Stimulated activated effector memory CD8-positive, alpha-beta T cell treated with anti-CD3 and anti-CD28 coated beads, Interleukin-12 subunit alpha, Interleukin-12 subunit beta, amount 100 ng/mL, for 72 hours (primary cell): Measurements from ENCODE around the gene DLEU7.
A peak's percentile ranks its signal among the peaks of the same experiment; 100 is the strongest.

Experiments
- ATAC-seq: fragments of 150-1000 bp; cut with Tn5 transposase; 2 replicates; pipeline ENCODE4 v1.10.0; 2021
- DNase-seq, 2 donors: peaks; one replicate each; pipeline ENCODE4 v3.0.0; 2021 to 2022; ENCODE audit warnings: low spot score in 2 of 2
- H3K27ac Mint-ChIP-seq: one replicate; pipeline ENCODE4 v1.8.0; 2022; ENCODE audit warnings: mild to moderate bottlenecking, mixed read lengths
- H3K36me3 Mint-ChIP-seq: one replicate; pipeline ENCODE4 v1.8.0; 2022; ENCODE audit warnings: mild to moderate bottlenecking, mixed read lengths
- H3K4me1 Mint-ChIP-seq: one replicate; pipeline ENCODE4 v1.8.0; 2022; ENCODE audit warnings: mixed read lengths
- H3K4me3 Mint-ChIP-seq: one replicate; pipeline ENCODE4 v1.8.0; 2022; ENCODE audit warnings: mild to moderate bottlenecking, mixed read lengths
- H3K9me3 Mint-ChIP-seq: one replicate; pipeline ENCODE4 v1.8.0; 2022; ENCODE audit warnings: mixed read lengths

DLEU7 gene

DNA sequence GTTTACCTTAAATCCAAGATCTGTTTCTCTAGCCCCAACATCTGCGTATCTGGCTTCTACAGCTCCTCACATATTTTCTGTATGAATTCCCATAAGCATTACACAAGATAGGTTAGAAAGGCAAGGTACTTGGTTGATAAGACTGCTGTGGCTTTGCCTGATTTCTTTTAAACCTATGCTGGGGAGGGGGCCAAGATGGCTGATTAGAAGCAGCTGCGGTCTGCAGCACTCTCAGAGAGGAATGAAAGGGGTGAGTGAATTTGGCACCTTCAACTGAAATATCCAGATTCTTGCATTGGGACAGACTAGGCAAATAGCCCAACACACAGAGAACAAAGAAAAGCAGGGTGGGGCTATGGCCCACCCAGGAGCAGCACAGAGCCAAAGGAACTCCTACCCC is 12.2 kb upstream of the DLEU7 start:
- ATAC-seq (no peak), DNase-seq (no peak)
- H3K9me3 Mint-ChIP-seq: peaks cover 18% of the 10 kb centered on the region
- no peaks in the 10 kb centered on the region for H3K4me1 Mint-ChIP-seq
- no peaks in the 10 kb centered on the region for H3K36me3 Mint-ChIP-seq
- no peak overlapping the region for H3K27ac Mint-ChIP-seq
- H3K4me3 Mint-ChIP-seq: no peak overlapping the region

DNA sequence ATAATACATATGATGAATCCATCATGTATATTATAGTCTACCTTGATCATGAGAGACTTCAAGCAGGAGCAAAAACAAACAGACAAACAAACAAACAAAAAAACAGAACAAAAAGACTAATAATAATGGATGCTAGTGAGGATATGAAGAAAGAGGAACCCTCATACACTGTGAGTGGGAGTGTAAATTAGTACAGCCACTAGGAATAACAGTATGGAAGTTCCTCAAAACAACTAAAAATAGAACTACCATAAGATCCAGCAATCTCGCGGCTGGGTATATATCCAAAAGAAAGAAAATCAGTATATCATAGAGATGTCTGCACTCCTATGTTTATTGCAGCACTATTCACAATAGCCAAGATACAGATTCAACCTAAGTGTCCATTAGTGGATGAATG is 7.0 kb upstream of the DLEU7 start:
- no peak for DNase-seq
- Mint-ChIP-seq H3K4me1 (no peaks in the 10 kb centered on the region), H3K36me3 (no peaks in the 10 kb centered on the region), H3K27ac (no peak overlapping the region), H3K9me3 (no peaks in the 10 kb centered on the region), H3K4me3 (no peak overlapping the region)
- ATAC-seq: no peak

DNA sequence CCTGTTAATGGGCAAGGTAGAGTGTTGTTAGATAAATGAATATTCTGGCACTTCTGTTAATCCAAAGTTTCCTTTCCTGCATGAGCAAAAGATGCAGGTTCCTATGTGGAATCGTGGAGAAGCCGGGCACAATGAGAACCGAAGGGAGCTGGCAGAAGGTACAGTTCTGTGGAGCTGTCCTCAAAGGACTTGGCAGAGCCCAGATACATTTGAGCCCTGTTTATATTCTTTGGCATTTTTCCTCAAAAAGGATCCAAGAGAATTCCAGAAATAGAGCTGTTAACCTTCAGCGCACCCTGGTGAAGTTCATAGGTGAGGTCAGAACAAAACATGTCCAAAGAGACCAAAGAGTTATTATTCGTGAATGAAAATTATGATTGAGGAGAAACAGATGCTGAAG is 4.0 kb upstream of the DLEU7 start:
- Mint-ChIP-seq H3K4me3 (no peak overlapping the region), H3K36me3 (no peaks in the 10 kb centered on the region), H3K9me3 (no peaks in the 10 kb centered on the region), H3K4me1 (no peaks in the 10 kb centered on the region), H3K27ac (no peak overlapping the region)
- no peak for DNase-seq
- ATAC-seq: no peak

DNA sequence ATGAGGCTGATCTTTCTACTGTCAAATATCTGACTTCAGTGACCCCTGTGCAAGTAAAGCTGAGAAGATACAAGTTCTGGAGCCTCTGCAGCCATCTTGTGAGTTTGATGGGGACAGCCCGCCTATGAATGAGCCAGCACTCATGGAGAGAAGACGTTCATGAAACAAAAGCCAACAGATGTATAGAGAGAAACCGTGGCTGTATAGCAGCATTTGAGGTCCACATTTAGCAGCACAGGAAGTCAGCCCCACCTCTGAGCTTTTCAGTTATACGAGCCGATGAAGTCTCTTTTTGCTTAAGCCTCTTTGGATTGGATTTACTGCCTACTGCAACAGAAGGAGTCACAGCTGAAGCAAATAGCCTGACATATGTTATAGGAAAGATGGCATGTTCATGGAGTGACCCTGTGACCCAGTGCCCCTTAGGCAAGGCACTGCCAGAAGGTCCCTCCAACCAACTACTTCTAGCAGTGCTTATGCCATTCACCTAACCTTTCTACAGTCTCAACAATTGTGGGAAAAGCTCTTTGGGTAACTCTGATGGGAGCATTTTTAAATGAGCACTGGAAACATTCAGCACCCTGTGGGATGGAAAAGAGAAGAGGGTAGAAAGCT is 3.5 kb upstream of the DLEU7 start:
- Mint-ChIP-seq H3K4me3 (no peak overlapping the region), H3K4me1 (no peaks in the 10 kb centered on the region), H3K9me3 (no peaks in the 10 kb centered on the region), H3K36me3 (no peaks in the 10 kb centered on the region), H3K27ac (no peak overlapping the region)
- no peak for DNase-seq
- no peak for ATAC-seq

DNA sequence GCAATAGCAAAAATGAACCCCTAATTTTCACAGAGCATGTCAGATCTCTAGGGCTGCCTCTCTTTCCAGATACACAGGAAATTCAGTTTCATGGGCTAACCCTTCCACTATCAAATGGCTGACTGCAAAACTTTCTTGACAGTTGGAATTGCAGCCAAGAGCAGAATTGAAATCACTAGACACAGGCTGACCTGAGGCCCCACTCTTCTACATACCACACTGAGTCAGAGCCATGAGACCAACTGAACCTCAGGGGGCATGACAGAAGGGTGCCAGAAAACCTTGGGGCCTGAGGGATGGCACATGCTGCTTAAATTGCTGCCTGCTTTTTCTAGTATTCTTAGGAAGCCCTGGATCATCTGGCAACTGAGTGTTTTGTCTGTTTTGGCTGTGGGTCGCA is 1.7 kb upstream of the DLEU7 start:
- Mint-ChIP-seq H3K4me3 (no peak overlapping the region), H3K4me1 (no peaks in the 10 kb centered on the region), H3K27ac (no peak overlapping the region), H3K36me3 (no peaks in the 10 kb centered on the region), H3K9me3 (no peaks in the 10 kb centered on the region)
- DNase-seq (no peak), ATAC-seq (no peak)

DNA sequence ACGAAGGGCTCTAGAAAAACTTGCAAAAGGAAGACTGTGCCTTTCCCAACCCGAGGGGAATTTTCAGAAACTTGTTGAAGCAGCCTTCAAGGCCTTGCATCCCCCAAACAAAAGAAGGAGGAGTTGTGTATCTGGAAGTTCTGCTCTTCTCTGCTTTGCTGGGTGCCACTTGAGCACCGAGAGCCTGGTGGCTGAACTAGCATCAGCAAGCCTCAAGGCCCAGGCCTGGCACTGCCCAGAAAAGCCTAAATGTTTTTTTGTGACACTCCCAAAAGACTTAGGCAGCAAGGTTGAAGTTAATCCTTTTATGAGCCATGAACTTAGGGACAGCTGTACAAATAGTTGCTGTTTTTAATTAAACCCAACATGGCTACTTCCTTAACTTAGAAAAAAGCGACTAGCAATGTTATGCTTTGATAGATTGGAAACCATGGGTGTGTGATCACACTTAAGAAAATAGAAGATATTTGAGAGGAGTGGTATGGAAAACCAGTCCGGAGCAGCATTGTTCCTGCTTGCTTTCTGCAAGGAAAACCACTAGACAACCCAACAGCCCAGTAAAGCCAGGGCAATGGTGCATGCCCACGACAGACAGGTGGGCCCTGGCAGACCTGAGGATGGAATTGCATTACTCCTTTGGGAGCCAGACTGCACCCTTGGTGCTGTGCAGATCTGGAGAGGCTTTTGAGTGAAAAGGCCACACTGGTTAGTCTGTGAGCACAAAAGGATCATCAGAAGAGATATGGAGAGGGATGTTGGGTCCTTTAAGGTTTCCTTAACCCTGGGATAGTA is 788 bp upstream of the DLEU7 start:
- H3K4me3 Mint-ChIP-seq: peak overlapping the region; percentile 26
- H3K9me3 Mint-ChIP-seq: no peaks in the 10 kb centered on the region
- H3K36me3 Mint-ChIP-seq: no peaks in the 10 kb centered on the region
- H3K4me1 Mint-ChIP-seq: no peaks in the 10 kb centered on the region
- H3K27ac Mint-ChIP-seq: no peak overlapping the region
- ATAC-seq (no peak), DNase-seq (no peak)

DNA sequence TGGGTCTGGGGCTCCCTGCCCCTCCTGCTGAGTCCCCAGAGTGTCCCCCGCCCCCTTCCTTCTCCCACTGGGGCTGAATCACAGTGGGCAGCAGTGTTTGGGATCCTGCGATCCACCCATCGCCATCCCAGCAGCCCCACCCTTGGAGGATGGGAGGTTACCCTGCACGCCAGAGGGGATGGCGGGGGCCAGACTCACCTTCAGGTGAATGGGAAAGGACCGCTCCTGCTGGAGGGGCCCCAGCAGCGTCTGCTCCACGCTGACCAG is 569 bp downstream of the DLEU7 start:
- Mint-ChIP-seq H3K9me3 (no peaks in the 10 kb centered on the region), H3K4me1 (no peaks in the 10 kb centered on the region), H3K27ac (no peak overlapping the region), H3K36me3 (no peaks in the 10 kb centered on the region), H3K4me3 (no peak overlapping the region)
- ATAC-seq (no peak), DNase-seq (no peak)

DNA sequence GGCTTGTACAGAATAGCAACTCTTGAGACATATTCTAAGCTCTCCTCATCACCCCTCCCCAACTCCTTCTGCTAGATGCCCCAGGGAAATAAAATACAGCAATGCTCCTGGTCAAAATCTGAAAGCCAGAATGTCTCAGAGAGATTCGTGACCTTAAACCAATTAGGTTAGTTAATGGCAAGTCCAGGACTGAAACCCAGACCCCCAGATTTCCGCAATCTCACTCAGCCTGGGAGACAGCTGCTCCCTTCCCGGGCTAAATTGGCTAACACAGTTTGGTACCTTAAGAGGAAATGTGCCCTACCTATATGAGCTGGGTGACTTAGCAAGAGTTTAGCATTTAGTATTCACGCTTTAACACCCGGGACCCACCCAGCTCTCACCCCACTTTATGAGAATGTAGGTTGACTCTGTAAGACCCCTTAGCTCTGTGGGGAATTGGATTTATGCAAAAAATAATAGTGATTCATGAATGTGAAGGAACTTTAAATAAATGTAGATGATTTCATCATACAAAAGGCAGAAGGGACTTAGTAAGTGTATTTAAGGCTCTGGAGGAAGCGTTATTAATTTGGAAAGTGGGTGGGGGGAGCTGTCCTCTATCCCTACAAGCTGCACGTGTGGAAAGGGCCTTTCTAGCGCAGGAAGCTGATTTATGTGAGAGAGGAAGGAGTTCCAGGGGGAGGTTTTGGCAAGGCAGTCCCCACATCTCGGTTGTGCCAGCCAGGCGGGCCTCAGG is 1.1 kb downstream of the DLEU7 start:
- Mint-ChIP-seq H3K4me3 (no peak overlapping the region), H3K36me3 (no peaks in the 10 kb centered on the region), H3K27ac (no peak overlapping the region), H3K4me1 (no peaks in the 10 kb centered on the region), H3K9me3 (no peaks in the 10 kb centered on the region)
- no peak for ATAC-seq
- DNase-seq: no peak

DNA sequence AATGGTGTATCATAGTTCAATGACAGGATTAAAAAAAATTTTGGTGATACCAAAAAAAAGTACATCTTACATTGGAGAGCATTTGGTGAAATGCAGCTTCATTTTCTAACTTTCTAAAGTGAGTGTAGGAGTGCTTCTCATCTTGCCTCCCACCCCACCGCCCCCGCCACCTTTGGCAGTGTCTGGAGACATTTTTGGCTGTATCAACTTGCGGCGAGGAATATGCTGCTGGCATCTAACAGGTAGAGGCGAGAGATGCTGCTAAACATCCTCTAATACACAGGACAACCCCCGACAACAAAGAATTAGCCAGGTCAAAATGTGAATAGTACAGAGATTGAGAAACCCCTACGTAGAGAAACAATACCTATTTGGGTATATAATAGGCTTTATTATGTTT is 1.7 kb downstream of the DLEU7 start:
- H3K36me3 Mint-ChIP-seq: no peaks in the 10 kb centered on the region
- ATAC-seq (no peak), DNase-seq (no peak)
- no peak overlapping the region for H3K27ac Mint-ChIP-seq
- H3K9me3 Mint-ChIP-seq: no peaks in the 10 kb centered on the region
- H3K4me3 Mint-ChIP-seq: no peak overlapping the region
- no peaks in the 10 kb centered on the region for H3K4me1 Mint-ChIP-seq

DNA sequence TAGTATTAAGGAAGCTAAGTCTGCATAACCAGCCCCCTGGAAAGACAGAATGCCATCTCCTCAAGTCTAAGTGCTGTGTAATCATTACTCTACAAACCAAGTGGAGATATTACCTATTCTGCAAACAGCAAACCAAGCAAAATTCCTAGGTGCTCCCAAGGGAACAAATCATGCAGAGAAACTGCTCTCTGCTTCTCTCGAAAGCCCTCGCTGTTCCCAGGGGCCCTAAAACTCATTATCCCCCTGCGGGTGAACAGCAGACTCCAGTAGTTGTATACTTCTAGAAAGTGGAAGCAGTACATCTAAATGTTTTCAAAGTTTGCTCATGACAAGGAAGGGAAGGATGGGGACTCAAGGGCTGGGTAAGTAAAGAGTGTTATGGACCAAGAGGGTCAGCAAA is 3.2 kb downstream of the DLEU7 start:
- Mint-ChIP-seq H3K4me1 (no peaks in the 10 kb centered on the region), H3K4me3 (no peak overlapping the region), H3K36me3 (no peaks in the 10 kb centered on the region), H3K27ac (no peak overlapping the region), H3K9me3 (no peaks in the 10 kb centered on the region)
- ATAC-seq (no peak), DNase-seq (no peak)

DNA sequence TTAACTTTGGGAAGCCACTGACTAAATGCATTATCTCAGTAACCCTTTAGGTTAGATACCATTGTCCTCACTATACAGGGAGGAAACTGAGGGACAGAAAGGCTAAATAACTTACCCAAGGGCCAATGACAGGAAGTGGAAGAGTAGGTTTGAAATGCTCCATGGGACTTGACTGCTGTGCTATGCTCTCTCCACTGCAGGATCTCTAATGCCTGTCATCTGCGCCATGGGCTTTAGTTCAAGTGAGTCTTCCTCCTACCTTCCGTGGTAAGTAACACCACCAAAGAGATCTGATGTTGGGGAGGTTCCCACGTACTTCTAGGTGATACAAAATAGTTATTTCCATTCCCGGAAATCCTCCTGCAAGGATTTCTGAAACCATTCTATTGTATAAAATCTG is 3.7 kb downstream of the DLEU7 start:
- Mint-ChIP-seq H3K4me1 (no peaks in the 10 kb centered on the region), H3K9me3 (no peaks in the 10 kb centered on the region), H3K4me3 (no peak overlapping the region), H3K27ac (no peak overlapping the region), H3K36me3 (no peaks in the 10 kb centered on the region)
- ATAC-seq (no peak), DNase-seq (no peak)

DNA sequence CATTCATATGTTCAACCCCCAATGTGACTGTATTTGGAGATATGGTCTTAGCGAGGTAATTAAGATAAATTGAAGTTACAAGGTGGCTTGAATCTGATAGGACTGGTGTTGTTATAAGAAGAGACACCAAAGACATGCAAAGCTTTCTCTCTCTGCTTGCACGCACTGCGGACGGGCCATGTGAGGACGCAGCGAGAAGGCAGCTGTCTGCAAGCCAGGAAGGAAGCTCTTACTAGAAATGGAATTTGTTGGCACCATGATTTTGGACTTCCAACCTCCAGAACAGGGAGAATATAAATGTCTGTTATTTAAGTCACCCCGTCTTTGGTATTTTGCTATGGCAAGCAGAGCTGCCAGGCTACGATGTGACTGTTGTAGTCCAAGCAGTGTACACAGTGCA is 4.8 kb downstream of the DLEU7 start:
- DNase-seq (no peak), ATAC-seq (no peak)
- Mint-ChIP-seq H3K27ac (no peak overlapping the region), H3K4me1 (no peaks in the 10 kb centered on the region), H3K9me3 (no peaks in the 10 kb centered on the region), H3K36me3 (no peaks in the 10 kb centered on the region), H3K4me3 (no peak overlapping the region)

DNA sequence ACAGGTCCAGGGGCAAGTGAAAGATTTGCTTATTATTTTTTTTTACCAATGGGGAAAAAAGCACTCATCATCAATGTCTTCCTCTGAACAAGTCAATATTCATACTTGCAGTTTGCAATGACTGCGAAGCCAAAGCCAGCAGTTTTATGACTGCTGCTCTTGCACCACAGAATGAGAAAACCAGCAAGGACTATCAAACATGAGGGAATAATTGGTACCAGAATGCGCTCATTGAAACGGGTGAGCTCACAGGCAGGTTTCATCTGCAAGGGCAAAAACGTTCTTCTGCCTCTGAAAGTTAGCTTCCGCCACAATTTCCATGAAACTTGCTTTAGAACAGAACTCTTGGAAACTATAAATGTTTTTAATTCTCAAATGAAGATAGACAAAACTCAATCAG is 5.5 kb downstream of the DLEU7 start:
- no peak overlapping the region for H3K4me3 Mint-ChIP-seq
- ATAC-seq: no peak
- H3K9me3 Mint-ChIP-seq: no peaks in the 10 kb centered on the region
- H3K27ac Mint-ChIP-seq: no peak overlapping the region
- no peaks in the 10 kb centered on the region for H3K4me1 Mint-ChIP-seq
- DNase-seq: no peak
- no peaks in the 10 kb centered on the region for H3K36me3 Mint-ChIP-seq

DNA sequence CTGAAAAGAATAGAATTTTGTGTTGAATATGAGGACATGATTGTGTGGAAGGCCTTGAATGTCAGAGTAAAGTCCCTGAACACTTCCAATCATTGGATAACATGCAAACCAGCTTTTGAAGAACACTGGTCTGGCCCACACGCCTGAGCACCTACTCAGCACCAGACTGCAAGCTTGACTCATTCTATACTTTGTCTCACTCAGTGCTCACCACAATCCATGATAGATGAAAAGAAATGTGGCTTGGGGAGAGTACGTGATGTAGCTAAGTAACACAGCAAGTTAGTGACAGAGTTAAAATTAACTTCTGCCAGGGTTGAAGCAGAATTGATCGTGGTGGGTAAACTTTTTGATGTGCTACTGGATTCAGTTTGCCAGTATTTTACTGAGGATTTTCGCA is 12.0 kb downstream of the DLEU7 start:
- Mint-ChIP-seq H3K4me1 (no peaks in the 10 kb centered on the region), H3K9me3 (peaks cover 5% of the 10 kb centered on the region), H3K36me3 (no peaks in the 10 kb centered on the region), H3K27ac (no peak overlapping the region), H3K4me3 (no peak overlapping the region)
- DNase-seq: no peak
- peak; percentile 88 for ATAC-seq

DNA sequence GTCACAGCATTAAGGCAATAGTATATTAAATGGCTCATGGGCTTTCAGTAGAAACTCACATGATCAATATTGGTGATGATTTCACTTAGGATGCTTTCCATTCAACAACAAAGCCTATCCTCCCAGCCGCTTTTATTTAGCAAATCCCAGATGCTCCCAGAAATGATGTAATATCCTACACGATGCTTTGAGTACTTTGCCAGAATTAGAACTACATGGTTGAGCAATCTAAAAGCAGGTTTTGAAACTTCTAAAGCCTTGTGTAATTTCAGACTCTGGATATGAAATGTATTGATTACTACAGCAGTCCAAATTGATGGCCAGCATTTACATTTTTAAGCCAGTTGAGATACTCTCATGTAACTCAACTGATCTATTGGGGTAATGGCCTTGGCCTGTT is 13.6 kb downstream of the DLEU7 start:
- DNase-seq: no peak
- Mint-ChIP-seq H3K27ac (no peak overlapping the region), H3K4me1 (no peaks in the 10 kb centered on the region), H3K4me3 (no peak overlapping the region), H3K9me3 (peaks cover 5% of the 10 kb centered on the region), H3K36me3 (no peaks in the 10 kb centered on the region)
- no peak for ATAC-seq

DNA sequence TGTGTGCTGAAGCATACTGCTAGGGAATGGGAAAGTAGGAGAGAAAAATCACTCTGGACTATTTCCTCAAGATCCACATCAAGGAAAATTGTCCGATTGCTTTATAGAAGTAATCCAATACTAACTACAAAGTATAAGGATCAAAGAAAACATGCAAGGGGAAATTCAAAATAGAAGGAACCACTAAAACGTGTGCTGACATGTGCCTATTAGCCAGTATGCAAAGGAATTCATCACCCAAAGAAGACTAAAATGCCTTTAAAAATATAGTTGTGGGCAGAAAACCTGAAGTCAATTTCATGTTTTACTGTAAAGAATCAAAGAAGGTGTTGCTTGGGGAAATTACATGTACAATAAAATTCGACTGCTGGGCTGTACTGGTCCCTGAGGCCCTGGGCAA is 14.3 kb downstream of the DLEU7 start:
- Mint-ChIP-seq H3K4me3 (no peak overlapping the region), H3K36me3 (no peaks in the 10 kb centered on the region), H3K4me1 (no peaks in the 10 kb centered on the region), H3K27ac (no peak overlapping the region), H3K9me3 (peaks cover 5% of the 10 kb centered on the region)
- no peak for ATAC-seq
- no peak for DNase-seq
